Mesothelial cell of epicardium (in vitro differentiated cells): ENCODE data around the gene MAP4K3. TPM values are rescaled to one million over a fixed set of nuclear protein-coding genes. Genes with fewer than 3 reads are reported as not detected.
"Not testable (repeated sequence)": the region's sequence is repeated elsewhere in the genome, so short reads cannot be mapped to it uniquely, and the experiment has no call there.

Source experiments
- DNase-seq, 2 experiments: peaks; one replicate each; pipeline ENCODE4 v3.0.0; 2021; ENCODE audit warnings: low spot score in 2 of 2; ENCODE audit not compliant: unreplicated experiment in 2 of 2
- H3K27ac Mint-ChIP-seq: 2 replicates; pipeline ENCODE4 v1.8.0; 2021; ENCODE audit warnings: mixed read lengths
- H3K27me3 Mint-ChIP-seq: 2 replicates; pipeline ENCODE4 v1.8.0; 2021; ENCODE audit warnings: low read depth, mixed read lengths
- H3K36me3 Mint-ChIP-seq: 2 replicates; pipeline ENCODE4 v1.8.0; 2021; ENCODE audit warnings: mixed read lengths
- H3K4me1 Mint-ChIP-seq: 2 replicates; pipeline ENCODE4 v1.8.0; 2021; ENCODE audit warnings: mixed read lengths
- H3K4me3 Mint-ChIP-seq: 2 replicates; pipeline ENCODE4 v1.8.0; 2021; ENCODE audit warnings: mild to moderate bottlenecking, moderate library complexity, mixed read lengths
- H3K9me3 Mint-ChIP-seq: 2 replicates; pipeline ENCODE4 v1.8.0; 2021; ENCODE audit warnings: mixed read lengths
- total RNA-seq: library from RNA; stranded (reverse); gene quantifications from 3 replicates; pipeline ENCODE4 v1.2.1, GENCODE V29; 2021
- TF ChIP-seq, protein P1 (sequence below): fragments of 200-600 bp; sonication (generic); IDR thresholded peaks from one replicate; pipeline ENCODE4 v1.5.0; 2021; ENCODE audit warnings: antibody characterized with exemption; ENCODE audit not compliant: unreplicated experiment

Gene MAP4K3
- total RNA-seq, 1 donor from 2014 or later: 78.0 TPM

DNA sequence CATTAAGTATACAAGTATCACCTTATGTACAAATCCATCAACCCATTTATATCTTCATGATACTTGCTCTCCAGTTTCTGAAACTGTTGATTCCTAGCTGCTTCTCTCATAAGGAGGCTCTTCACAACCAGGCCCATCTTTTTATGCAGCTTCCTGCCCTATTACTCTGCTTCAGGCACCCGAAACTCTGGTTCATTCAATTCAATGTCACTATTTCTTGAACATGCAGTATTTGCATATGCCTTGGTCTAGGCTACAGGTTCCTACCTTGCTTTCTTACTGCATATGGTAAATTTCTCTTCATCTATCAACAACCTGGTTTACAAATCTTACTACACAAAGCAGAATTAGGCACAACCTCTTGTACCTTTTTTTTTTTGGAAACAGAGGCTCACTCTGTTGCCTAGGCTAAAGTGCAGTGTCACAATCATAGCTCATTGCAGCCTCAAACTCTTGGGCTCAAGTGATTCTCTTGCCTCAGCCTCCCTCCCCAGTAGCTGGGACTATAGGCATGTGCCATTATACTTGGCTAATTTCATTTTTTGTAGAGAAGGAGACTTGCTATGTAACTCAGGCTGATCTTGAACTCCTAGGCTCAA lies 190.6 kb downstream of the MAP4K3 start:
- no peak for DNase-seq
- TF ChIP-seq, protein P1, sequence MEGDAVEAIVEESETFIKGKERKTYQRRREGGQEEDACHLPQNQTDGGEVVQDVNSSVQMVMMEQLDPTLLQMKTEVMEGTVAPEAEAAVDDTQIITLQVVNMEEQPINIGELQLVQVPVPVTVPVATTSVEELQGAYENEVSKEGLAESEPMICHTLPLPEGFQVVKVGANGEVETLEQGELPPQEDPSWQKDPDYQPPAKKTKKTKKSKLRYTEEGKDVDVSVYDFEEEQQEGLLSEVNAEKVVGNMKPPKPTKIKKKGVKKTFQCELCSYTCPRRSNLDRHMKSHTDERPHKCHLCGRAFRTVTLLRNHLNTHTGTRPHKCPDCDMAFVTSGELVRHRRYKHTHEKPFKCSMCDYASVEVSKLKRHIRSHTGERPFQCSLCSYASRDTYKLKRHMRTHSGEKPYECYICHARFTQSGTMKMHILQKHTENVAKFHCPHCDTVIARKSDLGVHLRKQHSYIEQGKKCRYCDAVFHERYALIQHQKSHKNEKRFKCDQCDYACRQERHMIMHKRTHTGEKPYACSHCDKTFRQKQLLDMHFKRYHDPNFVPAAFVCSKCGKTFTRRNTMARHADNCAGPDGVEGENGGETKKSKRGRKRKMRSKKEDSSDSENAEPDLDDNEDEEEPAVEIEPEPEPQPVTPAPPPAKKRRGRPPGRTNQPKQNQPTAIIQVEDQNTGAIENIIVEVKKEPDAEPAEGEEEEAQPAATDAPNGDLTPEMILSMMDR: no peak
- Mint-ChIP-seq H3K4me1 (no peaks in the 10 kb centered on the region), H3K36me3 (peaks cover 26% of the 10 kb centered on the region), H3K4me3 (no peak overlapping the region), H3K9me3 (peaks cover 4% of the 10 kb centered on the region), H3K27me3 (no peaks in the 10 kb centered on the region), H3K27ac (no peak overlapping the region)

DNA sequence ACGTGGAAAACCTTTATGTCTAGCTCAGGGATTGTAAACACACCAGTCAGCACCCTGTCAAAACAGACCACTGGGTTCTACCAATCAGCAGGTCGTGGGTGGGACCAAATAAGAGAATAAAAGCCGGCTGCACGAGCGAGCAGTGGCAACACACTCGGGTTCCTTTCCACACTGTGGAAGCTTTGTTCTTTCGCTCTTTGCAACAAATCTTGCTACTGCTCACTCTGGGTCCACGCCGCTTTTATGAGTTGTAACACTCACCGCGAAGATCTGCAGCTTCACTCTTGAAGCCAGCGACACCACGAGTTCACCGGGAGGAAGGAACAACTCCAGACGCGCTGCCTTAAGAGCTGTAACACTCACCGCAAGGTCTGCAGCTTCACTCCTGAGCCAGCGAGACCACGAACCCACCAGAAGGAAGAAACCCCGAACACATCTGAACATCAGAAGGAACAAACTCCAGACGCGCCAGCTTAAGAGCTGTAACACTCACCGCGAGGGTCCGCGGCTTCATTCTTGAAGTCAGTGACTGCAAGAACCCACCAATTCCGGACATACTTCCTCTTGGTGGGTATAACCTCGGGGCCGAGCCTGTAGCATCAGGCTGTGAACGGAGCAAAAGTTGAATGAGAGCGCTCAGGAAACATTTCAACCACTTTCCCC lies 192.0 kb downstream of the MAP4K3 start:
- not testable (repeated sequence) for DNase-seq, H3K4me3 Mint-ChIP-seq, H3K27ac Mint-ChIP-seq, H3K27me3 Mint-ChIP-seq, H3K9me3 Mint-ChIP-seq, H3K4me1 Mint-ChIP-seq
- peaks cover 13% of the 10 kb centered on the region for H3K36me3 Mint-ChIP-seq

GRCh38 chr2:39244241-39244862 lies 192.7 kb downstream of the MAP4K3 start:
- H3K4me3 Mint-ChIP-seq, H3K4me1 Mint-ChIP-seq, H3K27ac Mint-ChIP-seq, H3K9me3 Mint-ChIP-seq, DNase-seq, H3K27me3 Mint-ChIP-seq: not testable (repeated sequence)
- H3K36me3 Mint-ChIP-seq: peaks cover 13% of the 10 kb centered on the region

DNA sequence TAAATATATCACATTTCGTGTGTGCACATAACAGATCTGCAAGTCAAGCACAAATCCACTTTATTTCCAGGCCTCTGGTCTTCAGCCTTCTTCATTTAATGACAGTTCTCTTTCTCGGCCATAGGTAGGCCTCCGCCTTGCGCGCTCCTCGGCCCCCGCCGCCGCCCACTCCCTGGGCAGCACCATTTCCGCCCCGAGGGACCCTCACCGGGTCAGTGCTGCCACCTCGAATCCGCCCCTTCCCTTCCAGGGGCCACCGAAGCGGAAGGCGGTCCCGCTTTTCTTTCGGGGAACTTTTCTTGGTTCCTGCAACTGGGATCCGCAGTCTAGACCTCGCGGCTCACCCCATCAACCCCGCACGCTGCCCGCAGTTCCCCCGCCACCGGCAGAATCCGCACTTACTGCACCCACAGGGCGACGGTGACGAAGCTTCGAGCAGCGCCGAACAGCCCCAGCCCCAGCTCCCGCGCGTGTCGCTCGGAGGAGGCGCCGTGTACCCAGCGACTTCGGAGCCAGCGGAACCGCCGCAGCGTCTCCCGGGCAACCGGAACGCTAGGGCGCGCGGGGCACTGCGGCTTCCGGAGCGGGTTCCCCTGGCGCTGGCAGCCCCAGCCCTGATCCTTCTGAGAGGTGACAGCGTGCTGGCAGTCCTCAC lies 193.5 kb downstream of the MAP4K3 start, which contains the start of gene CDKL4:
CDKL4 (minus strand) TSS at position 502 of the 655 bp plus-strand sequence.
- Mint-ChIP-seq H3K9me3 (peaks cover 8% of the 10 kb centered on the region), H3K36me3 (peaks cover 12% of the 10 kb centered on the region), H3K27ac (no peak within 1 kb of the TSS), H3K4me1 (no peaks in the 10 kb centered on the region), H3K27me3 (no peaks in the 10 kb centered on the region), H3K4me3 (no peak within 1 kb of the TSS)
- DNase-seq: no peak
- TF ChIP-seq, protein P1: no peak

DNA sequence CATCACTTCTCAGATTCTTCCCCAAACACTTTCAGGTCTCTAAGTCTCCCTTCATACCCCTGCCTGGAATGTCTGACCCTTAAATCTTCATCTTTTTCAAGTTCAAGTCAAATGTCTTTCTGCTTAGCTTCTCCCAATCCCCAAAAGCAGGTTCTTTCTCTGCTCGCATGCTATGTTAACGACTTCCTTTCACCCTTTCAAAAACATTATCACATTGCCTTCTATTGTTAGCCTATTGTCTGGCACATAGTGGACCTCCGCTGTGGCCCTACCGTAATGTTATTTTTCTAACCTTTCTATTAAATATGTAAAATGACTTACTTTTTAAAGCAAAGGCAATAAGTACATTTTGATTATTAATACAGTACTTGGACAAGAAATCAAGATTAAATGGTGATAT lies 195.5 kb downstream of the MAP4K3 start:
- Mint-ChIP-seq H3K4me3 (no peak overlapping the region), H3K36me3 (peaks cover 15% of the 10 kb centered on the region)

DNA sequence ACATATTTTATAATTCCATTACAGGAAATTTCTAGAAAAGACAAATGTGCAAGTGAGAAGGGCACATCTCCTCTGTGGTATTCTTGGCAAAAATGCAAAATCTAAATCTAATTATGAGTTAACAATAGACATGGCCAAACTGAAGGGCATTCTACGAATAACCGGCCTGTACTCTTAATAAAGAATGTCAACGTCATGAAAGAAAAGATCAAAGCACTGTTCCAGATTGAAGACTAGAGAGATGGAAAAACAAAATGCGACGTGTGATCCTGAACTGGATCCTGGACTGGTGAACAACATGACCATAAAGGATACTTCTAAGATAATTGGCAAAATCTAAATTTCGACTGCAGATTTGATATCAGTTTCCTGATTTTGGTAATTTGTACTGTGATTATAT lies 196.3 kb downstream of the MAP4K3 start:
- Mint-ChIP-seq H3K4me1 (no peaks in the 10 kb centered on the region), H3K27ac (no peak overlapping the region), H3K4me3 (no peak overlapping the region), H3K9me3 (peaks cover 23% of the 10 kb centered on the region), H3K36me3 (peaks cover 22% of the 10 kb centered on the region), H3K27me3 (no peaks in the 10 kb centered on the region)
- TF ChIP-seq, protein P1: no peak
- no peak for DNase-seq

More for the DNA sequence above, 195.5 kb downstream of the MAP4K3 start:
- H3K4me1 Mint-ChIP-seq: no peaks in the 10 kb centered on the region
- no peak for DNase-seq
- no peaks in the 10 kb centered on the region for H3K27me3 Mint-ChIP-seq
- TF ChIP-seq, protein P1: no peak
- peaks cover 16% of the 10 kb centered on the region for H3K9me3 Mint-ChIP-seq
- H3K27ac Mint-ChIP-seq: no peak overlapping the region
